Measurements from ENCODE around the gene OR1N1.
"Not testable (repeated sequence)": the region's sequence is repeated elsewhere in the genome, so short reads cannot be mapped to it uniquely, and the experiment has no call there.

- TF ChIP-seq, protein P1, sequence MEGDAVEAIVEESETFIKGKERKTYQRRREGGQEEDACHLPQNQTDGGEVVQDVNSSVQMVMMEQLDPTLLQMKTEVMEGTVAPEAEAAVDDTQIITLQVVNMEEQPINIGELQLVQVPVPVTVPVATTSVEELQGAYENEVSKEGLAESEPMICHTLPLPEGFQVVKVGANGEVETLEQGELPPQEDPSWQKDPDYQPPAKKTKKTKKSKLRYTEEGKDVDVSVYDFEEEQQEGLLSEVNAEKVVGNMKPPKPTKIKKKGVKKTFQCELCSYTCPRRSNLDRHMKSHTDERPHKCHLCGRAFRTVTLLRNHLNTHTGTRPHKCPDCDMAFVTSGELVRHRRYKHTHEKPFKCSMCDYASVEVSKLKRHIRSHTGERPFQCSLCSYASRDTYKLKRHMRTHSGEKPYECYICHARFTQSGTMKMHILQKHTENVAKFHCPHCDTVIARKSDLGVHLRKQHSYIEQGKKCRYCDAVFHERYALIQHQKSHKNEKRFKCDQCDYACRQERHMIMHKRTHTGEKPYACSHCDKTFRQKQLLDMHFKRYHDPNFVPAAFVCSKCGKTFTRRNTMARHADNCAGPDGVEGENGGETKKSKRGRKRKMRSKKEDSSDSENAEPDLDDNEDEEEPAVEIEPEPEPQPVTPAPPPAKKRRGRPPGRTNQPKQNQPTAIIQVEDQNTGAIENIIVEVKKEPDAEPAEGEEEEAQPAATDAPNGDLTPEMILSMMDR (conservative IDR thresholded peaks at IDR 0.05 in 1 of 2, IDR thresholded peaks at IDR 0.05 in 1 of 2; ENCODE audit: low read depth in 1 of 2, low read length in 2 of 2): not testable (repeated sequence)
- TF ChIP-seq EZH2 (IDR thresholded peaks at IDR 0.05; ENCODE audit: low read length, missing control alignments): not testable (repeated sequence)
Observed at GRCh38 chr9:122531157-122531556, 4.1 kb upstream of the OR1N1 start.

Measured in fibroblast of lung (primary cell).